SK-N-SH treated with all-trans-retinoic acid at 6 μM for 48 hours (cell line): ENCODE measurements around the gene HAND2.

Source experiments
- ATAC-seq: fragments of 200-7000 bp; cut with Tn5 transposase; 3 replicates; pipeline ENCODE4 v1.9.1; 2020; ENCODE audit warnings: mild to moderate bottlenecking, moderate library complexity
- ARNTL ChIP-seq: fragments of 450-650 bp; formaldehyde crosslinking; IDR thresholded peaks from 2 replicates; pipeline ENCODE4 v1.5.0; 2020; ENCODE audit warnings: low read depth, mild to moderate bottlenecking, moderate library complexity, borderline replicate concordance
- BACH2 ChIP-seq: fragments of 250-450 bp; sonication (Bioruptor Pico); IDR thresholded peaks from 2 replicates; pipeline ENCODE4 v1.9.0; 2021; ENCODE audit warnings: mild to moderate bottlenecking, borderline replicate concordance
- CREB5 ChIP-seq: fragments of 250-450 bp; sonication (Bioruptor Pico); IDR thresholded peaks from 2 replicates; pipeline ENCODE4 v1.5.1; 2020; ENCODE audit warnings: low read depth, mild to moderate bottlenecking, moderate library complexity
- ESRRG ChIP-seq: fragments of 250-450 bp; sonication (Bioruptor Pico); IDR thresholded peaks from 2 replicates; pipeline ENCODE4 v1.6.1; 2021; ENCODE audit warnings: mild to moderate bottlenecking
- GLIS3 ChIP-seq: fragments of 250-450 bp; sonication (Bioruptor Pico); IDR thresholded peaks from 2 replicates; pipeline ENCODE4 v1.5.0; 2020; ENCODE audit warnings: mild to moderate bottlenecking, moderate library complexity
- ISL1 ChIP-seq: fragments of 250-450 bp; sonication (Bioruptor Pico); IDR thresholded peaks from 2 replicates; pipeline ENCODE4 v2.1.2; 2022; ENCODE audit warnings: mild to moderate bottlenecking, moderate library complexity
- OSR1 ChIP-seq: fragments of 250-450 bp; sonication (Bioruptor Pico); IDR thresholded peaks from 2 replicates; pipeline ENCODE4 v1.8.0; 2022; ENCODE audit warnings: moderate library complexity, mild to moderate bottlenecking, inconsistent platforms
- PATZ1 ChIP-seq: fragments of 250-450 bp; sonication (Bioruptor Pico); IDR thresholded peaks from 2 replicates; pipeline ENCODE4 v1.8.0; 2020; ENCODE audit warnings: mild to moderate bottlenecking, moderate library complexity, borderline replicate concordance
- PPARA ChIP-seq: fragments of 250-450 bp; sonication (Bioruptor Pico); IDR thresholded peaks from 2 replicates; pipeline ENCODE4 v1.5.0; 2020; ENCODE audit warnings: mild to moderate bottlenecking, borderline replicate concordance
- RARB ChIP-seq: fragments of 250-450 bp; sonication (Bioruptor Pico); IDR thresholded peaks from 2 replicates; pipeline ENCODE4 v1.8.0; 2021; ENCODE audit warnings: mild to moderate bottlenecking, moderate library complexity
- SNAI2 ChIP-seq: fragments of 250-450 bp; sonication (Bioruptor Pico); IDR thresholded peaks from 2 replicates; pipeline ENCODE4 v1.5.0; 2020; ENCODE audit warnings: mild to moderate bottlenecking, moderate library complexity
- TCF4 ChIP-seq: fragments of 250-450 bp; sonication (Bioruptor Pico); IDR thresholded peaks from 2 replicates; pipeline ENCODE4 v1.8.0; 2021; ENCODE audit warnings: mild to moderate bottlenecking, moderate library complexity, borderline replicate concordance
- TOX ChIP-seq: fragments of 250-450 bp; sonication (Bioruptor Pico); IDR thresholded peaks from 2 replicates; pipeline ENCODE4 v1.8.0; 2021; ENCODE audit warnings: mild to moderate bottlenecking, moderate library complexity, borderline replicate concordance
- TSHZ2 ChIP-seq: fragments of 250-450 bp; sonication (Bioruptor Pico); IDR thresholded peaks from 2 replicates; pipeline ENCODE4 v1.5.0; 2020; ENCODE audit warnings: mild to moderate bottlenecking, moderate library complexity
- ZC3H10 ChIP-seq: fragments of 250-450 bp; sonication (Bioruptor Pico); IDR thresholded peaks from 2 replicates; pipeline ENCODE4 v1.5.1; 2021; ENCODE audit warnings: mild to moderate bottlenecking, moderate library complexity
- ZFP3 ChIP-seq: fragments of 250-450 bp; sonication (Bioruptor Pico); IDR thresholded peaks from 2 replicates; pipeline ENCODE4 v1.5.0; 2020; ENCODE audit warnings: mild to moderate bottlenecking, moderate library complexity
- ZFP30 ChIP-seq: fragments of 450-650 bp; formaldehyde crosslinking; IDR thresholded peaks from 2 replicates; pipeline ENCODE4 v1.5.0; 2022; ENCODE audit warnings: mild to moderate bottlenecking, moderate library complexity
- ZNF565 ChIP-seq: fragments of 450-650 bp; formaldehyde crosslinking; conservative IDR thresholded peaks from 2 replicates; pipeline ENCODE4 v1.5.0; 2020; ENCODE audit warnings: low read depth, mild to moderate bottlenecking, moderate library complexity
- ZNF70 ChIP-seq: fragments of 450-650 bp; formaldehyde crosslinking; IDR thresholded peaks from 2 replicates; pipeline ENCODE4 v1.5.0; 2020; ENCODE audit warnings: mild to moderate bottlenecking, moderate library complexity
- ZNF8 ChIP-seq: fragments of 450-650 bp; formaldehyde crosslinking; IDR thresholded peaks from 2 replicates; pipeline ENCODE4 v1.5.0; 2020; ENCODE audit warnings: mild to moderate bottlenecking, moderate library complexity

Gene HAND2

GRCh38 chr4:173505924-173506518 is 24.0 kb downstream of the HAND2 start (continued):
- TF ChIP-seq PATZ1 (no peak), TOX (CRISPR knock-in tag) (no peak)

- ATAC-seq, result peak; percentile 32
- TF ChIP-seq ISL1 (CRISPR knock-in tag) (0 out of 2 replicates have a peak, but pooled peaks have one; percentile 12), TCF4 (no peak)
These were observed 25.9 kb downstream of the HAND2 start for GRCh38 chr4:173504181-173504503.

- TF ChIP-seq TSHZ2 (no peak), BACH2 (CRISPR knock-in tag) (no peak), GLIS3 (CRISPR knock-in tag) (no peak), CREB5 (CRISPR knock-in tag) (no peak), ZFP30 (CRISPR knock-in tag) (no peak), OSR1 (CRISPR knock-in tag) (no peak), ESRRG (CRISPR knock-in tag) (no peak), ZC3H10 (CRISPR knock-in tag) (no peak), ZNF8 (CRISPR knock-in tag) (no peak), SNAI2 (CRISPR knock-in tag) (no peak), TOX (CRISPR knock-in tag) (no peak), PPARA (CRISPR knock-in tag) (no peak)
- peak; percentile 1; the same call in 2 of the 3 replicates for ATAC-seq
These were observed 26.5 kb downstream of the HAND2 start for GRCh38 chr4:173503330-173504180.

GRCh38 chr4:173502282-173502681 is 27.7 kb downstream of the HAND2 start:
- ATAC-seq, result no peak
- TF ChIP-seq ESRRG (CRISPR knock-in tag), result no peak
- TF ChIP-seq, all 23 proteins: peak for 0

- no peak for ATAC-seq
- no peak for TF ChIP-seq SNAI2 (CRISPR knock-in tag)
- TF ChIP-seq TSHZ2, result no peak
- TF ChIP-seq RARB (CRISPR knock-in tag), result no peak
- no peak for TF ChIP-seq ARNTL (CRISPR knock-in tag)
- TF ChIP-seq CREB5 (CRISPR knock-in tag), result no peak
- TF ChIP-seq OSR1 (CRISPR knock-in tag), result no peak
- TF ChIP-seq ZC3H10 (CRISPR knock-in tag), result no peak
- no peak for TF ChIP-seq BACH2 (CRISPR knock-in tag)
- TF ChIP-seq ISL1 (CRISPR knock-in tag), result no peak
- TF ChIP-seq ZNF565 (CRISPR knock-in tag), result no peak
- no peak for TF ChIP-seq ESRRG (CRISPR knock-in tag)
- TF ChIP-seq GLIS3 (CRISPR knock-in tag), result no peak
- no peak for TF ChIP-seq TCF4
- TF ChIP-seq ZFP3, result no peak
- TF ChIP-seq ZNF70 (CRISPR knock-in tag), result no peak
- TF ChIP-seq TOX (CRISPR knock-in tag), result no peak
These were observed 28.4 kb downstream of the HAND2 start for GRCh38 chr4:173501592-173502150.
